GM12875 (cell line): ENCODE measurements around the gene PTPRK.

Experiments
- H3K4me3 ChIP-seq: one replicate; pipeline ENCODE4 v1.5.1; 2011; ENCODE audit warnings: low read depth, low read length, control low read depth
- CTCF ChIP-seq: IDR thresholded peaks from 2 replicates; pipeline ENCODE4 v1.5.1; 2011; ENCODE audit warnings: low read depth, mild to moderate bottlenecking, control low read depth, inconsistent platforms, low read length, moderate library complexity, borderline replicate concordance; ENCODE audit not compliant: insufficient read depth

PTPRK gene

GRCh38 chr6:128135325-128135724 lies 385.1 kb downstream of the PTPRK start:
- no peak for TF ChIP-seq CTCF

GRCh38 chr6:128131566-128131965 lies 388.8 kb downstream of the PTPRK start:
- no peak overlapping the region for H3K4me3 ChIP-seq

More at GRCh38 chr6:128135325-128135724, 385.1 kb downstream of the PTPRK start:
- H3K4me3 ChIP-seq = no peak overlapping the region

GRCh38 chr6:128131036-128131435 lies 389.4 kb downstream of the PTPRK start:
- no peak overlapping the region for H3K4me3 ChIP-seq
- no peak for TF ChIP-seq CTCF

More at GRCh38 chr6:128131566-128131965, 388.8 kb downstream of the PTPRK start:
- no peak for TF ChIP-seq CTCF

GRCh38 chr6:128129679-128130078 lies 390.7 kb downstream of the PTPRK start:
- H3K4me3 ChIP-seq = no peak overlapping the region
- TF ChIP-seq CTCF = no peak

- H3K4me3 ChIP-seq = no peak overlapping the region
- no peak for TF ChIP-seq CTCF
Observed at GRCh38 chr6:128127650-128128049, 392.7 kb downstream of the PTPRK start.

- no peak overlapping the region for H3K4me3 ChIP-seq
- no peak for TF ChIP-seq CTCF
Observed at GRCh38 chr6:128124713-128125112, 395.7 kb downstream of the PTPRK start.

- no peak overlapping the region for H3K4me3 ChIP-seq
- TF ChIP-seq CTCF = no peak
Observed at GRCh38 chr6:128121610-128122009, 398.8 kb downstream of the PTPRK start.
